ENCODE results near the gene PLXNC1.

- TF ChIP-seq CTCF (conservative IDR thresholded peaks at IDR 0.05 in 1 of 2, IDR thresholded peaks at IDR 0.05 in 1 of 2; ENCODE audit: extremely low read depth in 1 of 2, insufficient read depth in 1 of 2, low read depth in 1 of 2, low read length in 2 of 2) = no peak
- no peak for TF ChIP-seq EZH2 (IDR thresholded peaks at IDR 0.05; ENCODE audit: borderline replicate concordance, low read length)
These were observed 43.4 kb downstream of the PLXNC1 start for GRCh38 chr12:94191811-94192210.

Measured in mammary epithelial cell (primary cell).